Measurements from ENCODE around the gene SFMBT1. TPM values are rescaled to one million over a fixed set of nuclear protein-coding genes. Genes with fewer than 3 reads are reported as not detected.
A peak's percentile ranks its signal among the peaks of the same experiment; 100 is the strongest.

SFMBT1 gene
- total RNA-seq, 1 donor: 3.9 TPM

- peak; percentile 19 for DNase-seq (ENCODE audit: low read depth)
- TF ChIP-seq, protein P1, sequence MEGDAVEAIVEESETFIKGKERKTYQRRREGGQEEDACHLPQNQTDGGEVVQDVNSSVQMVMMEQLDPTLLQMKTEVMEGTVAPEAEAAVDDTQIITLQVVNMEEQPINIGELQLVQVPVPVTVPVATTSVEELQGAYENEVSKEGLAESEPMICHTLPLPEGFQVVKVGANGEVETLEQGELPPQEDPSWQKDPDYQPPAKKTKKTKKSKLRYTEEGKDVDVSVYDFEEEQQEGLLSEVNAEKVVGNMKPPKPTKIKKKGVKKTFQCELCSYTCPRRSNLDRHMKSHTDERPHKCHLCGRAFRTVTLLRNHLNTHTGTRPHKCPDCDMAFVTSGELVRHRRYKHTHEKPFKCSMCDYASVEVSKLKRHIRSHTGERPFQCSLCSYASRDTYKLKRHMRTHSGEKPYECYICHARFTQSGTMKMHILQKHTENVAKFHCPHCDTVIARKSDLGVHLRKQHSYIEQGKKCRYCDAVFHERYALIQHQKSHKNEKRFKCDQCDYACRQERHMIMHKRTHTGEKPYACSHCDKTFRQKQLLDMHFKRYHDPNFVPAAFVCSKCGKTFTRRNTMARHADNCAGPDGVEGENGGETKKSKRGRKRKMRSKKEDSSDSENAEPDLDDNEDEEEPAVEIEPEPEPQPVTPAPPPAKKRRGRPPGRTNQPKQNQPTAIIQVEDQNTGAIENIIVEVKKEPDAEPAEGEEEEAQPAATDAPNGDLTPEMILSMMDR (IDR thresholded peaks at IDR 0.05; ENCODE audit: insufficient read depth, low read depth, low read length): peak; percentile 40
- H3K4me3 ChIP-seq (ENCODE audit: low read depth, low read length): peak overlapping the region; percentile 77
Measured at GRCh38 chr3:53046171-53047170, 598 bp upstream of the SFMBT1 start.

DNA sequence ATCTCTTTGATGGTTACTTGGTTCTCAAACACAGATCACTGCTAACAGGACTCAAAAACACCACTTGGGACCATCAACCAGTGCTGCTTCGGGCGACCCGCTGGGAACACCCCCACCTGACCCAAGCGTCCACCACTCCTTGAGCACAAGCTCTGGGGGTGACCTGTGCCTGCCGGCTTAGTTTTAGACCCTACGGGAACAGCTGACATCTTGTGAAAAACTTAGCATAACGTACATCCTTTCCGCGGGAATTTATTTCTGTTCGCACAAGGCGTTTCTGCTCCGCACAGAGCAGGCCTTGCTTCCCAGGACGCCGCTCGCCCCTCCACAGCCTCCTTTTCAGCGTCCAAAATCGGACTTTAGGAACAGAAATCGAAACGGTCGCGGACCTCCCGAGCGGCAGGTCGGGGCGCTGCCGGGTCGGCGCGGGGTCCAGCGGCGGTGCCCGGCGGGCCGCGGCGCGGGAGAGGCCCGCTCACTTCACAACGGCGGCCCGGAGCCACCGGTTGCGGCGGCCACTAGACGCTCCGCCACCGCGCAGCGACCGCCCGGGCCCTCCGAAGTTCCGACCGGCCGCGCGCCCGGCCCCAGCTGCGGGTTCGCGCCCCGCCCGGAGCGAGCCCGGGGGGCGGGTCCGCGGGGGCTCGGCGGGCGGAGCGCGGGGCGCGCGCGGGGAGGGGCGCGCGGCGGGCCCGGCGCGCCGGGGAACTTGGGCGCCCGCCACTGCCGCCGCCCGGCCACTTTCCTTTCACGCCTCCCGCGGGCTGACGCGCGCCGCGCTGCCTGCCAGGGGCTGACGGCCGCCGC, 959 bp downstream of the SFMBT1 start:
- TF ChIP-seq, protein P1 (IDR thresholded peaks at IDR 0.05; ENCODE audit: insufficient read depth, low read depth, low read length): no peak
- peak; percentile 53 for DNase-seq (ENCODE audit: low read depth)
- peak overlapping the region; percentile 69 for H3K4me3 ChIP-seq (ENCODE audit: low read depth, low read length)

GRCh38 chr3:53044371-53044710, 1.5 kb downstream of the SFMBT1 start:
- no peak for DNase-seq (ENCODE audit: low read depth)
- TF ChIP-seq, protein P1 (IDR thresholded peaks at IDR 0.05; ENCODE audit: insufficient read depth, low read depth, low read length): no peak

DNA sequence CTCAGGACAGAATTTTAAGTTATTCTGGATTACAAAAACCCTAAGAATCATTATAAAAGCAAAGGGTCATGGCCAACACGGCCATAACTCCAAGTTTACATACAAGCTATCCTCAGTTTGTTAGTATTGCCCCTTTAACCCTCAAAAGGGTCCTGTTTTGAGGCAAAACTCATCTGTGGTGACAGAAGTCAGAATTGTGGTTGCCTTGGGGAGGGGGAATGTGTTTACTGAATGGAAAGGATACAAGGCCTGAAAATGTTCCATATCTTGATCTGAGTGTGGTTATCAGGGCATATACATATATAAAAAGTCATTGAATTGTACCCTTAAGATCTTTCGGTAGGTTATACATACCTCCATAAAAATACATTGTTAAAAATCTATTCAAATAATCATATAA, 2.1 kb downstream of the SFMBT1 start:
- DNase-seq (ENCODE audit: low read depth): no peak
- H3K4me3 ChIP-seq (ENCODE audit: low read depth, low read length): no peak overlapping the region
- TF ChIP-seq, protein P1 (IDR thresholded peaks at IDR 0.05; ENCODE audit: insufficient read depth, low read depth, low read length): no peak

More at GRCh38 chr3:53044371-53044710, 1.5 kb downstream of the SFMBT1 start:
- H3K4me3 ChIP-seq (ENCODE audit: low read depth, low read length): peak overlapping the region; percentile 69

DNA sequence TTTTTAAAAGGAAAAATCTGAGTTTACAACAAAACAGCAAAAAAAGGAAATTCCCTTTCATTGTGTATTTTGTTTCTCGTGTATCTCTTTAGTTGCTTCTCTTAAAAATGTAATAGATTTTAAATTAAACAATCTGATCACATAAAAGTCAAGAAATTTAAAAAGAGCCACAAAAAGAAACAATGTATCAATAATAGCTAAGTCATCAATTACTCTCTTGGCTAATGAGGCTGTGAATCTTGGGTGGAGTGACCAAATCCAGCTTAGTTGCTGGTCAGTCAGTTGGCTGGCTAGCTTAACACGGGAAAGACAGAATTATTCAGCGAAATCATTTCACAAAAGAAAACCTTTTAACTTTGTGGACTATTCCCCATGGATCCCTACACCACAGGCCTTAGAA, 3.2 kb downstream of the SFMBT1 start:
- H3K4me3 ChIP-seq (ENCODE audit: low read depth, low read length): no peak overlapping the region
- no peak for DNase-seq (ENCODE audit: low read depth)
- TF ChIP-seq, protein P1 (IDR thresholded peaks at IDR 0.05; ENCODE audit: insufficient read depth, low read depth, low read length): no peak

GRCh38 chr3:53040351-53040820, 5.5 kb downstream of the SFMBT1 start:
- TF ChIP-seq, protein P1 (IDR thresholded peaks at IDR 0.05; ENCODE audit: insufficient read depth, low read depth, low read length): no peak
- DNase-seq (ENCODE audit: low read depth): peak; percentile 43
- H3K4me3 ChIP-seq (ENCODE audit: low read depth, low read length): no peak overlapping the region
